Measurements from ENCODE around the gene MBD3. TPM values are rescaled to one million over a fixed set of nuclear protein-coding genes. Genes with fewer than 3 reads are reported as not detected.

Gene MBD3
- total and polyA plus RNA-seq, 2 of the 4 experiments (the other 2 are of a cell fraction): 42.5 to 66.3 TPM

DNA sequence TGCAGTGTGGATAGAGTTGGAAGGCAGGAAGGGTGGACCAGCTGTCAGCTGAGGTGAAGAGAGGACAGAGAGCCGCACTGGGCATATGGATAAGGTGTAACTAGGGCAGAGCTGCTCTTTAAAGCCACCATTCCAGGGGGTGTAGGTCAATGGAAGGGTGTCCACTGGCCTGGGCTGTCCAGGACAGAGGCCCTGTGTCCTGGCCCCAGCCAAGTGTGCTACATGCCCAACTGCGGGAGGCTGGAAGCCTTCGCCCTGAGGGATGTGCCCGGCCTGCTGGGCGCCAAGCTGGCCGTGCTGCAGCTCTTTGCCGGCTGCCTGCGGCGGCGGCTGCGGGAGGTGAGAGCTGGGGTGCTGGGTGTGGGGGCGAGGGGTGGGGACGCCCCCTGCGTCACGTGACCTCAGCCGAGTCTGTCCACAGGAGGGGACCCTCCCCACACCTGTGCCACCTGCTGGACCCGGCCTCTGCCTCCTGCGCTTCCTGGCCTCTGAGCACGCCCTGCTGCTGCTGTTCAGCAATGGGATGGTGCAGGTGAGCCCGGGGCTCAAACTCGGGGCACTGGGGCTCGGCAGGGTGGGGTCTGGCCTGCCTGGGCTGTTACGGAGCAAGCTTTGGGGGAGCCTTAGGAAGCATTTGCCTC is 59.0 kb downstream of the MBD3 start:
- in situ Hi-C loops (cut with MboI; ENCODE audit: low sequenced_read_pairs) (loop anchor here (25.0 kb wide), 1 partner anchor 254 kb away; no protein-coding TSS in a partner anchor), intact Hi-C loops (cut with micrococcal nuclease) (no loop called here), dilution Hi-C loops (cut with HindIII; ENCODE audit: low sequenced_read_pairs, unreplicated experiment) (no loop called here)
- no peak overlapping the region for H3K4me2 ChIP-seq (ENCODE audit: low read depth, low read length)
- H3K9me3 ChIP-seq (ENCODE audit: control insufficient read depth, insufficient read depth, low read length): no peaks in the 10 kb centered on the region
- no peak overlapping the region for H2BK5ac ChIP-seq (ENCODE audit: low read depth, low read length, poor library complexity, severe bottlenecking)
- H3K23ac ChIP-seq (ENCODE audit: low read depth, low read length): no peak overlapping the region
- TF ChIP-seq CEBPB (IDR thresholded peaks at IDR 0.05; ENCODE audit: low read depth, low read length) (no peak), NFE2L2 (IDR thresholded peaks at IDR 0.05; ENCODE audit: low read depth, low read length) (no peak), CHD1 (IDR thresholded peaks at IDR 0.05; ENCODE audit: low read depth, low read length) (no peak), RFX5 (IDR thresholded peaks at IDR 0.05; ENCODE audit: low read depth, low read length) (no peak)
- TF ChIP-seq, protein P1, sequence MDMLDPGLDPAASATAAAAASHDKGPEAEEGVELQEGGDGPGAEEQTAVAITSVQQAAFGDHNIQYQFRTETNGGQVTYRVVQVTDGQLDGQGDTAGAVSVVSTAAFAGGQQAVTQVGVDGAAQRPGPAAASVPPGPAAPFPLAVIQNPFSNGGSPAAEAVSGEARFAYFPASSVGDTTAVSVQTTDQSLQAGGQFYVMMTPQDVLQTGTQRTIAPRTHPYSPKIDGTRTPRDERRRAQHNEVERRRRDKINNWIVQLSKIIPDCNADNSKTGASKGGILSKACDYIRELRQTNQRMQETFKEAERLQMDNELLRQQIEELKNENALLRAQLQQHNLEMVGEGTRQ (IDR thresholded peaks at IDR 0.05; ENCODE audit: low read depth, low read length): no peak
- H2AK9ac ChIP-seq (replicated peaks; ENCODE audit: low read depth, low read length, poor library complexity): no peak overlapping the region
- no peaks in the 10 kb centered on the region for H3K9me1 ChIP-seq (ENCODE audit: insufficient read depth, low read length)
- H3K4me1 ChIP-seq (ENCODE audit: control insufficient read depth, insufficient read depth, low read length): no peaks in the 10 kb centered on the region
- no peak for DNase-seq
- H3K36me3 ChIP-seq (ENCODE audit: control insufficient read depth, insufficient read depth, low read length): no peaks in the 10 kb centered on the region
- BruUV-seq (replicated peaks): no TSS peak
- no peak overlapping the region for H2BK15ac ChIP-seq (ENCODE audit: low read depth, low read length)
- H3K4me3 ChIP-seq (ENCODE audit: insufficient read depth, low read depth, low read length): no peak overlapping the region
- WGBS, 2 experiments (ENCODE audit: extremely low coverage in 2 of 2, insufficient read length in 1 of 2): 74% methylated on average over 5 of the region's 23 CpGs; no CpG with 5 or more reads in 1 of the 2 experiments
- CTCF ChIA-PET: interaction anchor here (0.6 kb wide), 1 partner anchor 28 kb away, joined by 3 read pairs; no protein-coding TSS in a partner anchor
- H3K14ac ChIP-seq (replicated peaks; ENCODE audit: low read depth, low read length): no peak overlapping the region
- H3K4ac ChIP-seq (ENCODE audit: low read depth, low read length): no peak overlapping the region
- no peak overlapping the region for H3K9ac ChIP-seq (ENCODE audit: low read depth, low read length)
- peaks cover 3% of the 10 kb centered on the region for H3K27me3 ChIP-seq (ENCODE audit: control insufficient read depth, insufficient read depth, low read length)
- H2AK5ac ChIP-seq (ENCODE audit: low read depth, low read length): no peak overlapping the region
- H3K18ac ChIP-seq (ENCODE audit: low read depth, low read length): no peak overlapping the region
- no peak overlapping the region for H2AFZ ChIP-seq (replicated peaks; ENCODE audit: low read length, poor library complexity)
- H4K20me1 ChIP-seq (ENCODE audit: insufficient read depth, low read length): no peaks in the 10 kb centered on the region; the same call in 1 of the 2 replicates
- POLR2A ChIA-PET (ENCODE audit: unreplicated experiment): no interaction called here
- no peak overlapping the region for H4K5ac ChIP-seq (ENCODE audit: low read depth, low read length)
- ATAC-seq (ENCODE audit: low read depth): no peak
- no peak overlapping the region for H2BK20ac ChIP-seq (ENCODE audit: low read depth, low read length)
- H4K91ac ChIP-seq (ENCODE audit: insufficient read depth, low read depth, low read length): no peak overlapping the region
- H3K79me1 ChIP-seq (ENCODE audit: low read depth in 1 of 2, low read length in 2 of 2): no peaks in the 10 kb centered on the region
- no peak overlapping the region for H2BK120ac ChIP-seq (ENCODE audit: low read depth, low read length)
- no peak overlapping the region for H3K56ac ChIP-seq (ENCODE audit: extremely low read depth, insufficient read depth, low read length)
- H4K8ac ChIP-seq (ENCODE audit: low read depth in 2 of 2, low read length in 2 of 2): no peak overlapping the region
- H3K27ac ChIP-seq (ENCODE audit: insufficient read depth, low read length): no peak overlapping the region
